ENCODE results near the gene STPG3. TPM values are rescaled to one million over a fixed set of nuclear protein-coding genes. Genes with fewer than 3 reads are reported as not detected.
A peak's percentile ranks its signal among the peaks of the same experiment; 100 is the strongest.

STPG3 gene
- polyA plus RNA-seq, 1 of the 3 experiments (the other 2 are of a cell fraction): not detected

DNA sequence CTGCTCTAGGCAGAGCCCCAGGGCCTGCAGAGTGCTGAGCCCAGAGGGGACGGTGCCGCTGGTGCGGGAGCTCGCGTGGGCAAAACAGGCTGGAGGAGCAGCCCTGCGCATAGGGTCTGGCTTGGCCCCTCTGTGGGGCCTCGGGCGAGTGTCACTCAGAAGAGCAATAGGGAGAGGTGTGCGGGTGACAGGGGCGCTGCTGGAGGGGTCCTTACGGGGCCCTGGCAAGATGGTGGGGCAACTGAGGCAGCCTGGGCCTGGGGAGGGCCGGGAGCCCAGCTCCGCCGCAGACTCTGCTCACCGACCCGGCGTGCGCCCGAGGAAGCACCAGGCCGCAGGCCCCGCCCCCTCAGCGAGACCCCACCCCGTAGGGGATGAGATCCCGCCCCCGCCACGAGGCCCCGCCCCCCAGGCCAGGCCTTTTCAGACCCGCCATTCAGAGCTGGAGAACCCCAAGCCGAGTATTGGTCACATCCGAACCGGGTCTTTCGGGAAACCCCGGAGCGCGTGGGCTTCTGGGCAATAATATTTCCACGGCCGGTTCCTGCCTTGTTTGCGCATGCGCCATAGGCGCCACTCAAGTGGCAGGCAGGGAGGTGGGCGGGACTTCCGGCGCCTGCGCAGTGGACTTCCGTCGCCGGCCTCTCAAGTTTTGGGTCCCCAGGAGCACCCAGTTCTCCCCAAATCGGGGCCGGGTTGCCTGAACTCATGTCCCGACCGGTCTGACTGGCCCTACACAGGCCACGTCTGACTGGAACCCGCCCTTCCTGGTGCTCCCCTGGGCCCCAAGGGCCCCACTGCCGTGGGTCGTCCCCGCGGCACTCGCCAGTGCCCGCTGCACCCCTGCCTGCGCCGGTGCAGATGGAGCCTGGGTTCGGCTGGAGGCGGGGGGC is 27.8 kb upstream of the STPG3 start (continued):
- peak; percentile 65 for TF ChIP-seq POLR2AphosphoS5 (IDR thresholded peaks at IDR 0.05; ENCODE audit: low read depth, low read length)
- TF ChIP-seq, protein P1, sequence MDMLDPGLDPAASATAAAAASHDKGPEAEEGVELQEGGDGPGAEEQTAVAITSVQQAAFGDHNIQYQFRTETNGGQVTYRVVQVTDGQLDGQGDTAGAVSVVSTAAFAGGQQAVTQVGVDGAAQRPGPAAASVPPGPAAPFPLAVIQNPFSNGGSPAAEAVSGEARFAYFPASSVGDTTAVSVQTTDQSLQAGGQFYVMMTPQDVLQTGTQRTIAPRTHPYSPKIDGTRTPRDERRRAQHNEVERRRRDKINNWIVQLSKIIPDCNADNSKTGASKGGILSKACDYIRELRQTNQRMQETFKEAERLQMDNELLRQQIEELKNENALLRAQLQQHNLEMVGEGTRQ (IDR thresholded peaks at IDR 0.05; ENCODE audit: borderline replicate concordance, low read depth, low read length): no peak
- peak; percentile 90 for TF ChIP-seq GABPA (IDR thresholded peaks at IDR 0.05; ENCODE audit: low read depth)
- TF ChIP-seq, protein P2, sequence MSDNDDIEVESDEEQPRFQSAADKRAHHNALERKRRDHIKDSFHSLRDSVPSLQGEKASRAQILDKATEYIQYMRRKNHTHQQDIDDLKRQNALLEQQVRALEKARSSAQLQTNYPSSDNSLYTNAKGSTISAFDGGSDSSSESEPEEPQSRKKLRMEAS (IDR thresholded peaks at IDR 0.05; ENCODE audit: low read depth): peak; percentile 54; the same call in 1 of the 2 replicates
- peak; percentile 35; the same call in 1 of the 2 replicates for TF ChIP-seq JUND (IDR thresholded peaks at IDR 0.05)
- no peak for TF ChIP-seq NFIC (IDR thresholded peaks at IDR 0.05; ENCODE audit: borderline replicate concordance)
- peak; percentile 62; the same call in 1 of the 2 replicates for TF ChIP-seq TAF1 (IDR thresholded peaks at IDR 0.05; ENCODE audit: borderline replicate concordance, low read depth, low read length)
- TF ChIP-seq, protein P3, sequence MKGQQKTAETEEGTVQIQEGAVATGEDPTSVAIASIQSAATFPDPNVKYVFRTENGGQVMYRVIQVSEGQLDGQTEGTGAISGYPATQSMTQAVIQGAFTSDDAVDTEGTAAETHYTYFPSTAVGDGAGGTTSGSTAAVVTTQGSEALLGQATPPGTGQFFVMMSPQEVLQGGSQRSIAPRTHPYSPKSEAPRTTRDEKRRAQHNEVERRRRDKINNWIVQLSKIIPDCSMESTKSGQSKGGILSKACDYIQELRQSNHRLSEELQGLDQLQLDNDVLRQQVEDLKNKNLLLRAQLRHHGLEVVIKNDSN (IDR thresholded peaks at IDR 0.05; ENCODE audit: borderline replicate concordance, low read depth): no peak
- TF ChIP-seq EZH2phosphoT487 (IDR thresholded peaks at IDR 0.05; ENCODE audit: borderline replicate concordance, low read depth): no peak
- TF ChIP-seq TEAD4 (IDR thresholded peaks at IDR 0.05; ENCODE audit: borderline replicate concordance, insufficient read depth): no peak

DNA sequence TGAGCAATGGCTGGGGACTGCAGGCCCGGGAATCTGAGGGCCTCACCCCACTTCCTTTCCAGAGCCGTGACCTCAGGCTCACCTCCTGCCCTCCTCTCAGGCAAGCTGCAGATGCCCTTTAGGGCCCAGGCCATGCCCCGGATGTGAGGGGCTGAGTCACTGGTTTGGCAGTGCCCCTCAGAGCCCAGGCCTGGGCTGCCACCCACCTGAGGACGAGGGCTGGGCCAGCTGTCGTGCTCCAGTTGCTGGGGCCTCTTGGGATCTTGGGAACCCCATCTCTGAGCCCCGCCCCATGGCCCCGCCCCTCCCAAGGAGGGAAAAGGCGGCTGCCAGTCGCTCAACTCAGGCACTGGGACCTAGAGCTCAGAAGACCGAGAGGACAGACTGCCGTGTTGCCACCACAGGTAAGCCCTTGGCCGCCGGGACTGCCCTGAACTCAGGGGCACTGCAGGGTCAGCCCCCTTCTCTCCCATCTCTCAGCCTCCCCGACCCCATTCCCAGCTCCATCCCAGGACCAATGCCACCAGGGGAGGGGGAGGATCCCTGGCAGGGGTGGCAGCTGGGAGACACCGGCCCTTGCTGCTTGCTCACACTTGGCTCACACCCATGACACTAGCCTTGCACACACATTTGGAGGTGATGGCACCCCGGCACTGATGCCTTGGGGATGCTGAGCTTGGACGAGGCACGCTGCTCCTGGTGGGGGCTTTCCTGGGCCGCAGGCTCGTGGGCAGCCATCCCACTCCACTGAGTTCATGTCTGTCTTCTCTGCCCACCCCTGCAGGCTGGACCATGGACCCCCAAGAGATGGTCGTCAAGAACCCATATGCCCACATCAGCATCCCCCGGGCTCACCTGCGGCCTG is 26.0 kb upstream of the STPG3 start, which contains the start of gene CYSRT1:
CYSRT1 (plus strand) TSS at position 345 of the 865 bp plus-strand sequence; CDS start at position 793, 448 bp downstream.
- CTCF ChIA-PET: interaction anchor here (0.6 to 7.7 kb wide), 10 partner anchors 9 to 196 kb away, joined by 3 to 95 read pairs (median 5); partner anchors contain the start of genes ANAPC2, NPDC1, SAPCD2 and SSNA1
- POLR2A ChIA-PET: interaction anchor here (3.4 kb wide), 1 partner anchor 16 kb away, joined by 18 read pairs; the partner anchor contains the start of gene TUBB4B
- H3K27me3 ChIP-seq (ENCODE audit: insufficient read depth): no peaks in the 10 kb centered on the region
- no peaks in the 10 kb centered on the region for H3K36me3 ChIP-seq (replicated peaks in 1 of 2; ENCODE audit: control insufficient read depth in 1 of 2, insufficient read depth in 2 of 2, low read length in 1 of 2)
- WGBS (ENCODE audit: low lambda C conversion rate): 51% methylated on average over 15 of the region's 23 CpGs
- H3F3A ChIP-seq (replicated peaks; ENCODE audit: insufficient read depth): peaks cover 16% of the 10 kb centered on the region
- DNase-seq: no peak
- H2AFZ ChIP-seq (ENCODE audit: low read depth): 0 out of 2 replicates have a peak within 1 kb of the TSS, but pooled peaks have one; percentile 91
- H4K20me1 ChIP-seq (ENCODE audit: insufficient read depth): no peaks in the 10 kb centered on the region
- H3K9ac ChIP-seq: peak within 1 kb of the TSS; percentile 82
- H3K4me3 ChIP-seq (ENCODE audit: low read depth in 2 of 2, low read length in 1 of 2): peak within 1 kb of the TSS; percentile 69 to 92
- peaks cover 0 to 54% of the 10 kb centered on the region in 2 experiments; a peak in 1 of 4 replicates for H3K4me1 ChIP-seq (ENCODE audit: control insufficient read depth in 1 of 2, insufficient read depth in 2 of 2, low read depth in 1 of 2, low read length in 1 of 2)
- no peaks in the 10 kb centered on the region for H3K9me3 ChIP-seq
- H3K9me2 ChIP-seq: no peaks in the 10 kb centered on the region
- H3K79me2 ChIP-seq (ENCODE audit: insufficient read depth): no peaks in the 10 kb centered on the region
- peak within 1 kb of the TSS; percentile 75 to 86; a peak in 2 of 4 replicates for H3K27ac ChIP-seq (ENCODE audit: low read depth in 2 of 2, low read length in 1 of 2)
- H3K4me2 ChIP-seq: peak within 1 kb of the TSS; percentile 99
- TF ChIP-seq EZH2phosphoT487 (IDR thresholded peaks at IDR 0.05; ENCODE audit: borderline replicate concordance, low read depth) (no peak), YY1 (IDR thresholded peaks at IDR 0.05; ENCODE audit: low read depth) (no peak), TAF1 (IDR thresholded peaks at IDR 0.05; ENCODE audit: borderline replicate concordance, low read depth, low read length) (no peak), GATA2 (CRISPR knock-in tag; IDR thresholded peaks at IDR 0.05) (no peak), RCOR1 (IDR thresholded peaks at IDR 0.05; ENCODE audit: low read length) (no peak), FOXJ3 (CRISPR knock-in tag; IDR thresholded peaks at IDR 0.05) (no peak), TCF12 (IDR thresholded peaks at IDR 0.05) (no peak)
- TF ChIP-seq, protein P4, sequence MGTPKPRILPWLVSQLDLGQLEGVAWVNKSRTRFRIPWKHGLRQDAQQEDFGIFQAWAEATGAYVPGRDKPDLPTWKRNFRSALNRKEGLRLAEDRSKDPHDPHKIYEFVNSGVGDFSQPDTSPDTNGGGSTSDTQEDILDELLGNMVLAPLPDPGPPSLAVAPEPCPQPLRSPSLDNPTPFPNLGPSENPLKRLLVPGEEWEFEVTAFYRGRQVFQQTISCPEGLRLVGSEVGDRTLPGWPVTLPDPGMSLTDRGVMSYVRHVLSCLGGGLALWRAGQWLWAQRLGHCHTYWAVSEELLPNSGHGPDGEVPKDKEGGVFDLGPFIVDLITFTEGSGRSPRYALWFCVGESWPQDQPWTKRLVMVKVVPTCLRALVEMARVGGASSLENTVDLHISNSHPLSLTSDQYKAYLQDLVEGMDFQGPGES (IDR thresholded peaks at IDR 0.05; ENCODE audit: low read depth, low read length): no peak
- TF ChIP-seq, protein P5, sequence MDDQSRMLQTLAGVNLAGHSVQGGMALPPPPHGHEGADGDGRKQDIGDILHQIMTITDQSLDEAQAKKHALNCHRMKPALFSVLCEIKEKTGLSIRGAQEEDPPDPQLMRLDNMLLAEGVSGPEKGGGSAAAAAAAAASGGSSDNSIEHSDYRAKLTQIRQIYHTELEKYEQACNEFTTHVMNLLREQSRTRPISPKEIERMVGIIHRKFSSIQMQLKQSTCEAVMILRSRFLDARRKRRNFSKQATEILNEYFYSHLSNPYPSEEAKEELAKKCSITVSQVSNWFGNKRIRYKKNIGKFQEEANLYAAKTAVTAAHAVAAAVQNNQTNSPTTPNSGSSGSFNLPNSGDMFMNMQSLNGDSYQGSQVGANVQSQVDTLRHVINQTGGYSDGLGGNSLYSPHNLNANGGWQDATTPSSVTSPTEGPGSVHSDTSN (IDR thresholded peaks at IDR 0.05): no peak
- TF ChIP-seq, protein P2 (IDR thresholded peaks at IDR 0.05; ENCODE audit: low read depth): no peak
- TF ChIP-seq, protein P1 (IDR thresholded peaks at IDR 0.05; ENCODE audit: borderline replicate concordance, low read depth, low read length): no peak
- TF ChIP-seq, protein P3 (IDR thresholded peaks at IDR 0.05; ENCODE audit: borderline replicate concordance, low read depth): no peak

Measured in SK-N-SH (cell line).